Testis (tissue), 2 donors: ENCODE data around the gene ROPN1.

Experiments used
- POLR2A ChIP-seq: fragments of 450-650 bp; IDR thresholded peaks from one replicate; pipeline ENCODE4 v1.6.1; 2017; ENCODE audit warnings: antibody characterized with exemption, mild to moderate bottlenecking, moderate library complexity
- TF ChIP-seq, protein P1 (sequence below), 3 experiments: fragments of 450-650 bp in 2 of 3; fragments of 200-600 bp in 1 of 3; sonication (generic) in 1 of 3; IDR thresholded peaks; one replicate each; pipeline ENCODE4 v1.5.1; 2016 to 2019; ENCODE audit warnings: antibody characterized with exemption in 3 of 3, mild to moderate bottlenecking in 2 of 3, moderate library complexity in 1 of 3

GRCh38 chr3:123941121-123941520 is 50.8 kb downstream of the ROPN1 start:
- TF ChIP-seq POLR2A = no peak
- TF ChIP-seq, protein P1, sequence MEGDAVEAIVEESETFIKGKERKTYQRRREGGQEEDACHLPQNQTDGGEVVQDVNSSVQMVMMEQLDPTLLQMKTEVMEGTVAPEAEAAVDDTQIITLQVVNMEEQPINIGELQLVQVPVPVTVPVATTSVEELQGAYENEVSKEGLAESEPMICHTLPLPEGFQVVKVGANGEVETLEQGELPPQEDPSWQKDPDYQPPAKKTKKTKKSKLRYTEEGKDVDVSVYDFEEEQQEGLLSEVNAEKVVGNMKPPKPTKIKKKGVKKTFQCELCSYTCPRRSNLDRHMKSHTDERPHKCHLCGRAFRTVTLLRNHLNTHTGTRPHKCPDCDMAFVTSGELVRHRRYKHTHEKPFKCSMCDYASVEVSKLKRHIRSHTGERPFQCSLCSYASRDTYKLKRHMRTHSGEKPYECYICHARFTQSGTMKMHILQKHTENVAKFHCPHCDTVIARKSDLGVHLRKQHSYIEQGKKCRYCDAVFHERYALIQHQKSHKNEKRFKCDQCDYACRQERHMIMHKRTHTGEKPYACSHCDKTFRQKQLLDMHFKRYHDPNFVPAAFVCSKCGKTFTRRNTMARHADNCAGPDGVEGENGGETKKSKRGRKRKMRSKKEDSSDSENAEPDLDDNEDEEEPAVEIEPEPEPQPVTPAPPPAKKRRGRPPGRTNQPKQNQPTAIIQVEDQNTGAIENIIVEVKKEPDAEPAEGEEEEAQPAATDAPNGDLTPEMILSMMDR (IDR thresholded peaks at IDR 0.05) = no peak
